DOHH2 (cell line): ENCODE results near the gene FBRSL1.

Experiments
- H3F3A ChIP-seq: fragments of 200-600 bp; sonication (generic), shearing (Covaris generic); 2 replicates; pipeline ENCODE4 v1.6.0; 2016; ENCODE audit warnings: antibody characterized with exemption, mild to moderate bottlenecking; ENCODE audit not compliant: control insufficient read depth, insufficient read depth
- H3K27ac ChIP-seq: fragments of 200-600 bp; sonication (generic); 2 replicates; pipeline ENCODE4 v1.5.1; 2014; ENCODE audit warnings: low read depth, mild to moderate bottlenecking, low read length, moderate library complexity
- H3K27me3 ChIP-seq: fragments of 200-600 bp; sonication (generic); 2 replicates; pipeline ENCODE4 v1.6.1; 2014; ENCODE audit warnings: mild to moderate bottlenecking, low read length, mixed read lengths; ENCODE audit not compliant: control insufficient read depth
- H3K36me3 ChIP-seq: fragments of 200-600 bp; sonication (generic); 2 replicates; pipeline ENCODE4 v1.6.1; 2014; ENCODE audit warnings: mild to moderate bottlenecking, low read length, moderate library complexity, mixed read lengths; ENCODE audit not compliant: control insufficient read depth
- H3K4me1 ChIP-seq: fragments of 200-600 bp; sonication (generic); 2 replicates; pipeline ENCODE4 v1.6.1; 2014; ENCODE audit warnings: mild to moderate bottlenecking, low read length, mixed read lengths; ENCODE audit not compliant: control insufficient read depth
- H3K4me2 ChIP-seq: fragments of 200-600 bp; sonication (generic); 2 replicates; pipeline ENCODE4 v1.6.0; 2014; ENCODE audit warnings: mild to moderate bottlenecking, low read length, moderate library complexity
- H3K4me3 ChIP-seq: fragments of 200-600 bp; sonication (generic); 2 replicates; pipeline ENCODE4 v1.5.1; 2014; ENCODE audit warnings: mild to moderate bottlenecking, low read length, mixed read lengths
- H3K79me2 ChIP-seq: fragments of 200-600 bp; sonication (generic); 2 replicates; pipeline ENCODE4 v1.6.1; 2014; ENCODE audit warnings: mild to moderate bottlenecking, low read length, mixed read lengths; ENCODE audit not compliant: control insufficient read depth
- H3K9me2 ChIP-seq: fragments of 200-600 bp; sonication (generic); replicated peaks from 2 replicates; pipeline ENCODE4 v1.6.1; 2014; ENCODE audit warnings: mild to moderate bottlenecking, low read length, mixed read lengths; ENCODE audit not compliant: control insufficient read depth
- H3K9me3 ChIP-seq: fragments of 200-600 bp; sonication (generic); 2 replicates; pipeline ENCODE4 v1.6.1; 2014; ENCODE audit warnings: antibody characterized with exemption, low read length, mixed read lengths; ENCODE audit not compliant: control insufficient read depth, insufficient read depth
- H4K20me1 ChIP-seq: fragments of 200-600 bp; sonication (generic); 2 replicates; pipeline ENCODE4 v1.6.0; 2014; ENCODE audit warnings: low read depth, mild to moderate bottlenecking, antibody characterized with exemption, low read length, moderate library complexity; ENCODE audit not compliant: control insufficient read depth, insufficient read depth
- CTCF ChIP-seq: fragments of 200-600 bp; sonication (generic); IDR thresholded peaks from one replicate; pipeline ENCODE4 v1.5.1; 2014; ENCODE audit warnings: antibody characterized with exemption, mild to moderate bottlenecking, low read depth, low read length; ENCODE audit not compliant: poor library complexity, severe bottlenecking
- EZH2phosphoT487 ChIP-seq: fragments of 200-600 bp; sonication (generic); IDR thresholded peaks from 2 replicates; pipeline ENCODE4 v1.6.1; 2017; ENCODE audit warnings: borderline replicate concordance, mild to moderate bottlenecking, antibody characterized with exemption, low read length, moderate library complexity, mixed read lengths

The FBRSL1 gene

GRCh38 chr12:132558042-132558856 lies 68.3 kb downstream of the FBRSL1 start:
- H3F3A ChIP-seq: peaks cover 7% of the 10 kb centered on the region
- H3K4me3 ChIP-seq: peak overlapping the region; percentile 83
- H3K79me2 ChIP-seq: peaks cover 32% of the 10 kb centered on the region
- peak overlapping the region; percentile 57 for H3K27ac ChIP-seq
- H3K4me1 ChIP-seq: peaks cover 31% of the 10 kb centered on the region
- no peak for TF ChIP-seq EZH2phosphoT487
- no peak for TF ChIP-seq CTCF
- no peaks in the 10 kb centered on the region for H3K9me3 ChIP-seq
- peak overlapping the region; percentile 58 for H3K4me2 ChIP-seq
- H3K36me3 ChIP-seq: peaks cover 7% of the 10 kb centered on the region
- H3K9me2 ChIP-seq: no peaks in the 10 kb centered on the region
- 0 out of 2 replicates have a peak, but pooled peaks cover 4% of the 10 kb centered on the region for H4K20me1 ChIP-seq
- H3K27me3 ChIP-seq: no peaks in the 10 kb centered on the region

- Histone ChIP-seq H3K27me3 (no peaks in the 10 kb centered on the region), H3K9me3 (no peaks in the 10 kb centered on the region), H4K20me1 (0 out of 2 replicates have a peak, but pooled peaks cover 4% of the 10 kb centered on the region), H3K36me3 (peaks cover 10% of the 10 kb centered on the region), H3K4me1 (peaks cover 31% of the 10 kb centered on the region), H3K9me2 (no peaks in the 10 kb centered on the region), H3K4me3 (peak overlapping the region; percentile 83), H3F3A (peaks cover 7% of the 10 kb centered on the region), H3K4me2 (peak overlapping the region; percentile 58), H3K79me2 (peaks cover 40% of the 10 kb centered on the region), H3K27ac (peak overlapping the region; percentile 57)
- TF ChIP-seq EZH2phosphoT487 (no peak), CTCF (no peak)
These were observed 69.1 kb downstream of the FBRSL1 start for GRCh38 chr12:132558861-132559623.

GRCh38 chr12:132559652-132560363 lies 69.9 kb downstream of the FBRSL1 start:
- Histone ChIP-seq H3K4me3 (peak overlapping the region; percentile 88), H3K9me2 (no peaks in the 10 kb centered on the region), H3K36me3 (peaks cover 10% of the 10 kb centered on the region), H3K27me3 (no peaks in the 10 kb centered on the region), H3K79me2 (peaks cover 45% of the 10 kb centered on the region), H3K27ac (peak overlapping the region; percentile 62), H4K20me1 (0 out of 2 replicates have a peak, but pooled peaks cover 4% of the 10 kb centered on the region), H3K9me3 (no peaks in the 10 kb centered on the region), H3K4me1 (peaks cover 31% of the 10 kb centered on the region), H3F3A (peaks cover 7% of the 10 kb centered on the region), H3K4me2 (peak overlapping the region; percentile 96)
- TF ChIP-seq EZH2phosphoT487 (no peak), CTCF (no peak)
